GM18870 (cell line): Measurements from ENCODE around the gene PPBP.

ENCODE experiments used
- ATAC-seq: cut with Tn5 transposase; IDR thresholded peaks from one replicate; pipeline ENCODE4 v1.9.1; 2021; ENCODE audit warnings: moderate library complexity; ENCODE audit not compliant: unreplicated experiment

The PPBP gene, protein sequence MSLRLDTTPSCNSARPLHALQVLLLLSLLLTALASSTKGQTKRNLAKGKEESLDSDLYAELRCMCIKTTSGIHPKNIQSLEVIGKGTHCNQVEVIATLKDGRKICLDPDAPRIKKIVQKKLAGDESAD

DNA sequence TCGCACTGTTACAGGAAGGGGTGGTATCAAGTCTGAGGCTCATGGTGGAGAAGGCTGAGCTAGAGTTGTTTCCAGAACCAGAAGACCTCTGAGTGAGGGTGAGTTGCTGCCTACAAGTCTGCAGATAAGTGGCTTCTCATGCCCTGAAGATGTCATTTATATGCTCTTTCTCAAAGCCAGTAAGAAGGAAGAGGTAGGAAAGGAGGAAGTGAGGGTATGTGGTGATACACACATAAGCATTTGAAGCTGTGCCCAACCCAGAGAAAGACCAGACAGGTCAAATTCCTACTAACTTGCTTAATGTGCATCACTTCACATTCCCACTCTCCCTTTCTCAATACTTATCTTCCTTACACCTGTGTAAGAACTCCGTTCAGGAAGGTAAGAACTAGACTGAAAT is at the start of gene PPBP:
TSS of gene PPBP (minus strand) at position 130 of the 400 bp plus-strand sequence. CDS start at position 43, 87 bp downstream.
- no peak for ATAC-seq

DNA sequence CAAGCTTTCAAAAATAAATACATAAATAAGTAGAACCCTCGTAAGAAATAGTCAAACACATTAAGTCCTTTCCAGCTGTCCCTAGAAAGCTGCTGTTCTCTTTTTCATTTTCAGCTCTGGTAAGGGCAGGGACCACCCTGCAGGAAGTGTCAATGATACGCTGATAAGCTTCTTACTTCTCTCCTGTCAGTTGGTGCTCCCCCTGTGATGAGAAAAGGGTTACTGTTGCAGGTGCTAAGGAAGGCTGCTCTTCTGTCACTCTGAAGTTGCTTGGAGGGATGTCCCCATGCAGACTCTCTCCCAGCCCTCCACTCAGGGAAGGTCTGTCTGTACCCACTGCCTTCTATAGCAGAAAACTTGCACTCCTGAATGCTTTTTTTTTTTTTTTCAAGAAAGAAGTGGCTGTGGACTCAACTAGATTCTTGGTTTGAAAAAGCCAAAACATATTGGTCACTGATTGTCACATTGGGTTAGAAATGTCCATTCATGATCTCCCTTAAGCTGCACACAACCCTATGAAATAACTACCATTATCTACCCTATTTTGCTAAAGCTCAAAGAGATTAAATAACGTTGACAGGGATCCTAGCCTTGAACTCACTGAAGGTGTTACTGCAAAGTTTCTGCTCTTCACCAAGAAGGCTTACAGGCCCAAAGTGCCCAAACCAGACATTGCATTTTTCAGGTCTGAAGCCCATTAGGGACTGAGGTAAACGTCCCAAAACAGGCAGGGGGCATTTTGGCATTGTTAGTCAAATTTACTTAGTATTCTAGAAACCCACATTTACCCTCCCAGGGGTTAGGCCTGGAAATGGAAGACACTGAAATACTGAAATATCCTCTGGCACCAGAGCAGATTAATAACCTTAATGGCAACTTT is 49.3 kb upstream of the PPBP start:
- no peak for ATAC-seq

DNA sequence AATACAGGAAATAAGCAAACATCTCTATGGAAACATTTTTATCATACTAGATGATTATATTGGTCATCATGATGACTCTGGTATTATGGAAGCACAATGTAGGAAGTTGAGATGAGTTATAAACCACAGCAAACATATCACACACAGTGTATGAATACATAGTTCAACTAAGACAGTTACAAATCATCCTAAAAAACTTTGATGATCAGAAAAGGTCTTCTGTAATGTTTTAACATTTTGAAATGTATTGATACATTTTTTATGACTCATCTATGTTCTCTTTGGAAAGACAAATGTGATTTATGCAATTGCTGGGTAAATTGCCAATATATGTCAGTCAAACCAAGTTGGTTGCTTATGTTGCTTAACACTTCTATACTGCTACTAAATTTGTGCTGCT is 45.7 kb upstream of the PPBP start:
- ATAC-seq, result no peak

DNA sequence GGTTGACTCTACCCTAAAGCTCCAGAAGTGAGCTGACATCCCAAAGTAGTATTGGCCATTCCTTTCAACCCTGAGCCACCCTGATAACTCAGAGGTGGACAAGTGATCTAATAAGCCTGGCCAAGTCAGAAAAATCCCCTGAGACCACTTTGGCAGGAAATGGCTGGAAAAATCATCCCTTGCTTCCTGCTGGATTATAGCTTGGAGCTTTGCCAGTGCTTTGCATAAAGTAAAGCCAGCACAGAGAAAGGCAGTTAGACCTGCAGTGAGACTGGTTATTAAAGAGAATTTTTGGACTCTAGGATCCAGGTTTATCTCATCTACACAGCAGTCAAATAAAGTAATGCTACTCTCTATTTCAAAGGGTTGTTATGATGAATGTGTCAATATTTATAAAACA is 44.1 kb upstream of the PPBP start:
- no peak for ATAC-seq

DNA sequence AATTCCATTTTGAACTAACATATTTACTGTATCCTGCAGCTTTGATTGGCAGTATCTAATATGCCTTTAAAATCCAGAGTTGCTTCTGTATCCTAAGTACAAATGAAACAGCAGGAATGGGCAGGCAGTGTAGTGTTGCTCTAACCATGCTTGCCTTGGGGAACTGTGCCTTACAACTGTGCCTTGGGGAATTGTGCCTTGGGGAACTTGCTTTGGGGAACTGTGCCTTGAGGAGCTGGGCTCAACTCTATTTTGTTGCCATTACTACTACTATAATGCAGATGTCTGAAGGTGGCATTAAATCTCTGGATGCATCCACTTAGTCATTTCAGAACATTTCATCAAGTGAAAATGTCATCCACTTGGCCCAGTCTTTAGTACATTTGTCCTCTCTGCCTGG is 43.6 kb upstream of the PPBP start:
- ATAC-seq, result no peak

DNA sequence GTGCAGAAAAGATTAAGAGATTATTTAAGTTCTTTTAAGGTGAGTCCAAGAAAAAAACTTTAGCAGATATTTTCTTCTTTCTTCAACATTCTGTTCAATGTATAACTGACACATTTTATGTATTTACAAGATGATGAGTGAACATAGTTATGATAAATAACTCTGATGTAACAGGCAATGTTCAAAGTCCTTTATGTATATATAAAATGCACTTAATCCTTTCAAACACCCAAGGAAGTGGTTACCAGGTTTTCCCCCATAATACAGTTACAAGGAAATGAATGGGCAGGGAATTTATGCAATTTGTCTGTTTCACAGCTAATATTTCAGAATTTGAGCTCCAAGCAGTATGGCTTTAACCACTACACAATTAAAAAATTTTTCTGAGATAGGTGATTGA is 42.3 kb upstream of the PPBP start:
- no peak for ATAC-seq

DNA sequence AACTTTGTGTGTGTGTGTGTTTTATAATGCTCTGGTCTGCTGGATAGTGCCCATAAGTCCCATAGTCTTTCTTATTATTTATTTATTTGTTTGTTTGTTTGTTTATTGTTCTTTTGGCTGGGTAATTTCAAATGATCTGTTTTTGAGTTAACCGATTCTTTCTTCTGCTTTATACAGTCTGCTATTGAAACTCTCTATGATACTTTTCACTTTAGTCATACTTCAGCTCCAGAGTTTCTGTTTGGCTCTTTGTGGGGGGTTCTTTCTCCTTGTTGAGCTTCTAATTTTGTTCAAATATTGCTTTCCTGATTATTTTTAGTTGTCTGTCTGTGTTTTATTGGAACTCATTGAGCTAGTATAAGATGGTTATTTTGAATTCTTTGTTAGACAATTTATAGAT is 40.5 kb upstream of the PPBP start:
- no peak for ATAC-seq

DNA sequence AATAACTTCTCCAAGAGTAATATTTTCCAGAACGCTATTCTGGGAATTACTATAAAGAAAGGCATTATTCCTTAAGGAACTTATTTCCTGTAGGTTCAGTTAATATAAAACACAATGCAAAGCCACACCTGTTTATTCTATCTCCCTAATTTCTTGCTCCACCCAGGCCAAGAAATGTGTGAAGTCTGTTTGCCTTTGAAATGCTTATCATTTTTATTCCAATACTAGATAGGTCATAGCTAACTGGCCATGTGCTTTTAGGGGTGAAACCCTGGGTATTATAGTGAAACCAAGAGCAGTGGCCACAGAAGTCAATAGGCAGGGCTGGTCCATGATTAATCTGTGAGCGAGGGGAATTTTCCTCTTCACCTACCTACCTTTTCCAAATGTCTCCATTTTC is 35.7 kb upstream of the PPBP start:
- no peak for ATAC-seq

DNA sequence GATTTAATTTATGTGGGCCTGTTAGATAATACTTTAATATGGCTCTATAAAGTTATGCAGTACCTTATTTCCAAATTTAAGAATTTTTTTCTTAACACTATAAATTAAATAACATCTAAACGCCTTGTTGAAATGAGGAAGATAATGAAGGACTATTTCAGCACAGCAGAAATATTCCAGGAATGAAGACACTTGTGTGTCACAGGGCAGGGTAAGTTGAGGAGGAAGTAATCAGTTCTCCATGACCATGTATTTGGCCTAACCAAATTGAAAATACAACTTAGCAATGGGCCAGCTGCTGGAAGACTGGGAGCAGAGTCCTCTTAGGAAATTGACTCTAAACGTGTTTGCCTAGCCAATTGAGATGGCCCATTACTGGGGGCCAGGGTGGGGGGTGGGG is 33.6 kb upstream of the PPBP start:
- ATAC-seq, result no peak

DNA sequence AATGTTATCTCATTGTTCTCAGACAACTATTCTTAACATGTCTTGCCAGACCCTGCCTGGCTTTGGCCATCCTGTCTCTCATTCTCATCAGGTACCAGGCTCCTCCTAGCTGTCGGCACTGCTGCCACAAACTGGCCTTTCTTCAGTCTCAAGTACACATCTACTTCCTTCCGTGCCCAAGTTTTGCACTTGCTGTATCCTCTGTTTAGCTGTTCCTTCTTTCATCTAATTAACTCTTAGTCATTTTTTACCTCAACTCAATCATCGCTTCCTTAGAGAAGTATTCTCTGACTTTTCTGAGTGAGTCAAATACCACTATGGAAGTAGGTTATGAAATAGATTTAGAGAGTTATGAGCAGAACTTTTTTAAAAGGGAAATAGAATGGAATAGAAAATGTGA is 30.8 kb upstream of the PPBP start:
- no peak for ATAC-seq

DNA sequence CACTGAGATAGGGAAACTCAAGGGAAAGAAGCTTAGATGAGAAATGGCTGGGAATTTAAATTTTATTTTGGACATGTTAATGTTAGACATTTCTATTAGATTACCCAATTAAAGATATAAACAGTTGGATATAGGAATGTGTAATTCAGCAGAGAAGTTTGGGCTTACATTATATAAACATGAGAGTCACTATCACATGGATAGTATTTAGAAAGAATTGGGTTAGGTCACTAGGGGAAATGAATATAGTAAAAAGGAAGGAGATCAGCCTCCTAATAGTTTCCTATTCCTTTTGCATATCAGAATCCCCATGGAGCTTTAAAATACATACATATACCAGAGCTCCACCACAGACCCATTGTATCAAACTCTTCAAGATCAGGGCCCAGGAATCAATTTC is 30.1 kb upstream of the PPBP start:
- no peak for ATAC-seq

DNA sequence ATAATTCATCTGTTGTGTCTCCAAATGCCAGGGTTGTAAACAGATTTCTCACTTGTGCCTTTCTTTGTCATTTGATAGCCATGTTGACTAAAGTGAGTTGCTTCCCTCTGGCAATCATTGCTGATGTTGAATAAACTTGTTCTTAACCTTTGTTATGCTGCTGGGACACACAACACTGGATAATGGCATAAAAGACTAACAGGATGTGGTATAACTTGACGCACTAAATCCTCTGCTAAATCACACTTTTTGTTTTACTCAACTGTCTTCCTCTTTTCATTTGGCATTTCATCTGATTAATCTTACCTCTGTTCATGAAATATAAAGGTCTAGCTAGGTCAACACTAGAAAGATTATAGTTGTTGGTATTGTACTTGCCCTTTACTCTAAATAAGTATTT is 28.1 kb upstream of the PPBP start:
- no peak for ATAC-seq

DNA sequence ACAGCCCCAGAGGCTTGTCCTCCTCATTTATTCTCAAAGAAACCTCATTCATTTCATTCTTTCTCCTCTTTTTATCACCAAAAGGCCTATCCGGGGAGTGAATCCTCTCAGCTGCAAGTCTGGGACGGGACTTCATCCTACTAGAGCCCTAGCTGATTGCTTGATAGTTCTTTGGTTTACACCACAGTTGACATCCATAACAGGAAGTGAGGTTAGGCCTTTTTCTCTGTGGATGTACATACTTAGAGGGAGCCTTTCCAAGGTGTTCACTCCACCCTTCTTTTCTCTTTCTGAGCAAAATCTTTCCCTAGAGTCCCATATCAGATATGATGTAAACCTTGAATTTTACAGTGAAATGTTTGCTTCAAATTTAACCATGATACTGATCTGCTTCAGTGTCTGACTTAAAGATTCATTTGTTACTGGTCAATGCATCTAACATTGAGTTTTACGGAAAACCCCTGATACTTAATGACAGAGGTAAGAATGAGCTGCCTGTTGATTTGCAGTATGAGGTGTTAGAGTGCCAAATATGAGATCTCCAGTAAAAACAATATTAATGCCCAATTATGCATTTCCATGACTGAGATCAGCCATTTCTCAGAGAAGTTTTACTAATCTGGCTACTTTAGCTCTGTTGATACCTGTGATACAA is 27.3 kb upstream of the PPBP start:
- ATAC-seq, result no peak

DNA sequence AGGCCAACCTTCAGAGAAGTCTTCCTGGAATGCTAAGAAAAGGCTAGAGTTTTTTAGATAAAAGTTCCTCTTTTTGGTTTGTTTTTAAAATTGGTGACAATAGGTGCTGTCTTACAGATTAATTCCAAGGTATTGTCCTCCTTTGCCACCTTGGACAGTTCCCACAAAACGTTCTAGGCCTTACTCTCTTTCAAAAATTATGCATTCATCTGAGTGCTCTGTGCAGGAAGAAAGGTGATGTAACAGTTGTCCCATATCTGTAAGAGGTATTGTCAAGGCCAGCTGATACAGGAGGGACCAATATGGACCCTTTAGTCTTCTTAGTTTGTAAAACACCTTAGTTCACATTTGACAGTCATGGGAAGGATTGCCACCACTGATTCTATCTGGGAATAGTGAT is 26.3 kb upstream of the PPBP start:
- ATAC-seq, result no peak

DNA sequence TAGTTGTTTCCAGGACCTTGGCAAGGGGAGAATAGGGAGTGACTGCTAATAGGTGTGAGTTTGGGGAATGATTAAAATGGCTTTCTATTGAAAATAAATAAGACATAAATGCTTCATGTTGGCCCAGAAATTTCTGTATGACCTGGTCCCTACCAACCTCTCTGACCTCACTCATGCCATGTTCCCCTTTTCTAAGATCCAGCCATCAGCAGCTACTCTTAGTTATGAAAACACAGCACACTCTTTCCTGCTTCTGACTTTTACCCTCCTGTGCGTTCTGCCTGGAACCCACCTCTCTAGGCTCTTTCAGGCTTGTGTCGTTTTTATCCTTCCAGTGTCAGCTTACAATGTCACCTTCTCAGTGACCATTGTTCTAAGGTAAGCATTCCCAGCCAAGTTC is 25.3 kb upstream of the PPBP start:
- ATAC-seq, result no peak

DNA sequence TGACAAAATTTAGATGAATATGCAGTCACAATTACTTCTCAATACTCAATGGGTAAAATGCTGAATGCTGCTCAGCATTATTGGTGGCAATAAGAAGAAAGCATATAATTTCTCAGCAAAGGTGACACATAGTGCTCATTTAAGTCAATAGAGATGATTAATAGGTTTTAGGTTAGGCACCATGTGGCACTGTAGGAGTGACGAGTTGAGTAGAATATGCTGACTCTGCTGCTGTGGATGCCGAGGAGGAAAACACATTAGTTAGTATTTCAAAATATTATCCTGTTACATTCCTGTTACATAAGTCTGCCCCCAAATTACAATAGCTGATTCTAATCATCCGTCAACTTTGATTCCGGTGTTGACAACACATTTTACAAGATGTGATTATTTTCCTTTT is 24.1 kb upstream of the PPBP start:
- no peak for ATAC-seq

DNA sequence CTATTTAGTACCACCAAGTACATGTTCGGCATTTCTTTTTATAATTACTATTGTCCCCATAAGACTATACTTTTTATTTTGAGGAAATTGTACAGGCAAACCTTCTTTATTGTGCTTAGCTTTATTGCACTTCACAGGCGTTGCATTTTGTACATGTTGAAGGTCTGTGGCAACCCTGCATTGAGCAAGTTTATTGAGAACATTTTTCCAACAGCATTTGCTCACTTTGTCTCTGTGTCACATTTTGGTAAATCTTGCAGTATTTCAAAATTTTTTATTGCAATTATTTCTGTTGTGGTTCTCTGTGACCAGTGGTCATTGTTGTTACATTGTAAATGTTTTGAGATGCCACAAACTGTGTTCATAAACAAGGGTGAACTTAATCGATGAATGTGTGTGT is 21.3 kb upstream of the PPBP start:
- ATAC-seq, result no peak

DNA sequence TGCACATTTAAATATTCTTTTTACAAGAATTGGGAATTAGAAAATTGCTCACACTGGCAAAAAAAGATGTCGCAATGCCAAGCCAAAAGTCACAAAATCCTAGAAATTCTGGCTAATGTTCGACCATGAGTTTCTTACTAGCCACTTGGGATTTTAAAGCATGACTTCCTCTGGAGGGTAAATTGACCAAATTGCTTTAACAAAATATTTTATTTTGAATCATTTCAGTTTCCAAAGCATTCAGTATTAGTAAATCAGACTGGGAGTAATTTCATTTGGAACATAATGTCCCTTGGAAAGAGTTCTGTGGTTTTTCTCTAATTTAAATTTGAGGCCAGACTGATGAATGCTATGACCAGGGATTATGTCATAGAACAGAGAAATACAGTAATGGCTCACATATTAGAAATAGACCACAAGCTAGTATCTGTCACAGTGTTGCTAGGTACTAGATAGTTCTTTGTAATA is 18.1 kb upstream of the PPBP start:
- no peak for ATAC-seq

DNA sequence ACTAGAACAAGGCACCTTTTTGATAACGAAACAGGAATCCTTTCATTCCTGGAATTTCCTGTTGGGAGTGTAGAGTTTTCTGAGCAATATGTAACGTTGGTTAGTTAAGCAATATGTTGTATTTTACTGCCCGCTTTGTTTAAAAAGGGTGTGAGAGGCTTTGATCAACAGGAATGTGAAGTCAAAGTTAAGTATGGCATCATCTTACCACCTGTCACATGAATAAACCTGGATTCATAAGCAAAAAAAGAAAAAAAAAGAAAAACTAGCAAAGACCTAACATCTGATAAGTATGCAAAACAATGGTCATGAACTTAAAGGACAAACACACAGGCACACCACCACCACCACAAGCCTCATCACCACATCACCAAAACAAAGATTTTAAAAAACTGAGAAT is 17.5 kb upstream of the PPBP start:
- no peak for ATAC-seq

DNA sequence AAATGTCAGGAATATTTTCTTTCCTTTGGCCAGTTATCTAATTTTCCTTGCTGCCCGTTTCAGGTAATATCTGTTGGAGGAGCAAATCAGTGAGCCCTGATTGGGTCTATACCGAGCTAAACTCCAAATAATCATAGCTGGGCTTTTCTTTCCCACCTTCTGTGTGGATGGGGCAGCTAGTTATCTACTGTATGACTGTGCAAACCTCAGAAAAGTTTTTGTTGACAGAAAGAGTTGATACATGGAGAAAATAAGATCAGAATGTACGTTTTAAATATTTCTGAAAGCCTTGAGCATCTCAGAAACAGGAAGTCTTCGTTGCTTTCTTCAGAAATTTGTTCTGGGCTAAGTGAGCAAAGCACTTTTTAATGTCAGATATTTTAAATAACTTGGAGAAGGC is 16.7 kb upstream of the PPBP start:
- ATAC-seq, result no peak

DNA sequence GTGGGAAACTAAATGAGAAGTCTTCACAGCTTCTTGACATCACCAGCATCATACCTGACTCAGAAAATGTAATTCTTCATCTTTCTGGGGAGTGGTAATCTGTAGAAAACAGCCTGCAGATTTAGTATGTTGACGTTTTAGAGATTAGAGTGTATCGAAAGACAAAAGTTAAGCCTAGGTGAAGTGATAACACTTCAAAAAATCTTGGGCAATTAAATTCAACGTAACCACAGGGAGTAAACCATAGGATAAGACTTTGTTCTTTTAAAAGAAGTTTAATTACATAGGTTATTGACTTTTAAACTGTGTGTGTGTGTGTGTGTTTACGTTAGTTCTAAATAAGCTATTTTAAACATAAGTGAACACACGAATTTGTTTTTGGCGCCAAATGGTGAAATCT is 12.3 kb upstream of the PPBP start:
- ATAC-seq, result no peak
